ENCODE data around the gene CA5A. TPM values are rescaled to one million over a fixed set of nuclear protein-coding genes. Genes with fewer than 3 reads are reported as not detected.

The CA5A gene
- total and polyA plus RNA-seq, 2 of the 13 experiments (the other 11 are each of a cell fraction or from before 2014, with no cell fraction given): 66.8 to 106 TPM

- TF ChIP-seq MLX (CRISPR knock-in tag; IDR thresholded peaks at IDR 0.05) (0 out of 2 replicates have a peak, but pooled peaks have one; percentile 19), GMEB2 (CRISPR knock-in tag; IDR thresholded peaks at IDR 0.05; ENCODE audit: low read depth) (no peak), MEIS2 (CRISPR knock-in tag; IDR thresholded peaks at IDR 0.05) (peak; percentile 88; the same call in 1 of the 2 replicates), STAT5B (CRISPR knock-in tag; IDR thresholded peaks at IDR 0.05) (peak; percentile 11; the same call in 1 of the 2 replicates), ZNF710 (CRISPR knock-in tag; IDR thresholded peaks at IDR 0.05; ENCODE audit: borderline replicate concordance) (peak; percentile 85; the same call in 1 of the 2 replicates), PITX1 (CRISPR knock-in tag; IDR thresholded peaks at IDR 0.05) (peak; percentile 89), ERF (CRISPR knock-in tag; IDR thresholded peaks at IDR 0.05) (peak; percentile 84; the same call in 1 of the 2 replicates), RAD21 (CRISPR knock-in tag; IDR thresholded peaks at IDR 0.05) (peak; percentile 64), ZZZ3 (CRISPR knock-in tag; IDR thresholded peaks at IDR 0.05; ENCODE audit: borderline replicate concordance) (no peak), HHEX (CRISPR knock-in tag; IDR thresholded peaks at IDR 0.05) (0 out of 2 replicates have a peak, but pooled peaks have one; percentile 28), TGIF2 (CRISPR knock-in tag; IDR thresholded peaks at IDR 0.05) (peak; percentile 77), ZNF441 (CRISPR knock-in tag; IDR thresholded peaks at IDR 0.05; ENCODE audit: borderline replicate concordance) (no peak), NFE2 (CRISPR knock-in tag; IDR thresholded peaks at IDR 0.05) (no peak), ZNF776 (CRISPR knock-in tag; IDR thresholded peaks at IDR 0.05) (peak; percentile 65; the same call in 1 of the 2 replicates), ZNF761 (CRISPR knock-in tag; conservative IDR thresholded peaks at IDR 0.05) (peak; percentile 91), SNAPC2 (CRISPR knock-in tag; IDR thresholded peaks at IDR 0.05) (peak; percentile 31; the same call in 1 of the 2 replicates)
Measured at GRCh38 chr16:87847785-87848675, 88.3 kb downstream of the CA5A start (continued).
